HCT116 (cell line): ENCODE measurements around the gene MYRFL.

Experiments used
- CEBPB ChIP-seq: IDR thresholded peaks from 2 replicates; pipeline ENCODE4 v1.6.1; 2012; ENCODE audit warnings: low read depth
- CTCF ChIP-seq, 3 experiments: fragments of 200-600 bp in 1 of 3; sonication (generic) in 1 of 3; IDR thresholded peaks in 2 of 3; conservative IDR thresholded peaks in 1 of 3; 2 replicates each; pipeline ENCODE4 v1.5.1; 2012 to 2017; ENCODE audit warnings: low read depth in 2 of 3, low read length in 2 of 3, antibody characterized with exemption in 1 of 3, borderline replicate concordance in 1 of 3, control low read depth in 1 of 3, mild to moderate bottlenecking in 1 of 3, mixed read lengths in 1 of 3, mixed run types in 1 of 3, moderate library complexity in 1 of 3; ENCODE audit not compliant: insufficient read depth in 1 of 3
- EGR1 ChIP-seq: IDR thresholded peaks from 2 replicates; pipeline ENCODE4 v1.6.1; 2012; ENCODE audit warnings: low read depth
- EZH2 ChIP-seq: fragments of 200-600 bp; sonication (generic); IDR thresholded peaks from 2 replicates; pipeline ENCODE4 v1.6.1; 2017; ENCODE audit warnings: antibody characterized with exemption, mixed run types
- FOSL1 ChIP-seq: IDR thresholded peaks from 2 replicates; pipeline ENCODE4 v1.6.1; 2012; ENCODE audit warnings: low read depth
- JUND ChIP-seq: IDR thresholded peaks from 2 replicates; pipeline ENCODE4 v1.6.1; 2012
- POLR2A ChIP-seq: IDR thresholded peaks from 2 replicates; pipeline ENCODE4 v1.7.0; 2011; ENCODE audit warnings: borderline replicate concordance; ENCODE audit not compliant: insufficient read depth, insufficient read length; ENCODE audit errors: extremely low read depth
- POLR2AphosphoS5 ChIP-seq: IDR thresholded peaks from 2 replicates; pipeline ENCODE4 v1.6.1; 2011; ENCODE audit warnings: mild to moderate bottlenecking, low read depth, low read length, moderate library complexity
- RAD21 ChIP-seq: IDR thresholded peaks from 2 replicates; pipeline ENCODE4 v1.6.1; 2012; ENCODE audit warnings: low read depth, mild to moderate bottlenecking
- SIN3A ChIP-seq: IDR thresholded peaks from 2 replicates; pipeline ENCODE4 v1.6.1; 2012; ENCODE audit warnings: low read depth
- YY1 ChIP-seq: IDR thresholded peaks from 2 replicates; pipeline ENCODE4 v1.6.1; 2011; ENCODE audit warnings: low read length, low read depth, moderate library complexity, mild to moderate bottlenecking; ENCODE audit not compliant: insufficient replicate concordance; ENCODE audit errors: extremely low read depth

- TF ChIP-seq CTCF (IDR thresholded peaks at IDR 0.05 in 2 of 3, conservative IDR thresholded peaks at IDR 0.05 in 1 of 3; ENCODE audit: borderline replicate concordance in 1 of 3, insufficient read depth in 1 of 3, low read depth in 2 of 3, low read length in 2 of 3), result peak; percentile 34 to 84 (median 75); a peak in 5 of 6 replicates
- no peak for TF ChIP-seq JUND
- no peak for TF ChIP-seq YY1
- TF ChIP-seq POLR2A, result no peak
- TF ChIP-seq POLR2AphosphoS5, result no peak
- TF ChIP-seq EGR1, result no peak
- TF ChIP-seq FOSL1, result no peak
- no peak for TF ChIP-seq SIN3A
- TF ChIP-seq CEBPB, result no peak
- TF ChIP-seq EZH2, result no peak
- TF ChIP-seq RAD21, result peak; percentile 71
These were observed 45.1 kb upstream of the MYRFL start for GRCh38 chr12:69779928-69780327.
